H1 (cell line): ENCODE measurements around the gene AP1S3. TPM values are rescaled to one million over a fixed set of nuclear protein-coding genes. Genes with fewer than 3 reads are reported as not detected.

Source experiments
- CTCF ChIA-PET: fragments of 300-600 bp; sonication (Branson Sonifier 250); formaldehyde crosslinking; loops from one replicate; lab custom pipeline; 2021; ENCODE audit not compliant: partially characterized antibody; lab: Charles Lee
- POLR2A ChIA-PET: fragments of 300-600 bp; sonication (Branson Sonifier 250); formaldehyde crosslinking; loops from one replicate; lab custom pipeline; 2021; ENCODE audit warnings: inconsistent platforms; ENCODE audit not compliant: partially characterized antibody; lab: Charles Lee
- DNase-seq, 2 experiments: peaks; one replicate each; pipeline versions ENCODE4 v3.0.0 to v3.0.0-alpha.2; 2010 to 2022; ENCODE audit warnings: low spot score in 2 of 2, low read depth in 1 of 2, mixed read lengths in 1 of 2
- FAIRE-seq: peaks from 2 replicates; lab custom pipeline; 2011; peaks lifted over from hg19 to GRCh38; lab: Jason Lieb, UNC
- H2AFZ ChIP-seq: 2 replicates; pipeline ENCODE4 v1.8.1; 2012; ENCODE audit warnings: low read length, inconsistent platforms
- H2AK5ac ChIP-seq: 2 replicates; pipeline ENCODE4 v1.6.1; 2013; ENCODE audit warnings: low read depth, low read length
- H2BK120ac ChIP-seq: replicated peaks from 2 replicates; pipeline ENCODE3; 2013; ENCODE audit warnings: low read depth, low read length, inconsistent platforms
- H2BK12ac ChIP-seq: 2 replicates; pipeline ENCODE4 v1.6.1; 2013; ENCODE audit warnings: low read depth, low read length
- H2BK15ac ChIP-seq: 2 replicates; pipeline ENCODE4 v1.6.1; 2013; ENCODE audit warnings: low read length
- H2BK20ac ChIP-seq: 2 replicates; pipeline ENCODE4 v1.6.1; 2013; ENCODE audit warnings: low read length
- H2BK5ac ChIP-seq: 2 replicates; pipeline ENCODE4 v1.6.1; 2013; ENCODE audit warnings: low read depth, low read length
- H3K14ac ChIP-seq: 2 replicates; pipeline ENCODE4 v1.6.1; 2013; ENCODE audit warnings: inconsistent platforms; ENCODE audit not compliant: insufficient read length
- H3K18ac ChIP-seq: 2 replicates; pipeline ENCODE4 v1.6.1; 2013; ENCODE audit warnings: low read length; ENCODE audit errors: extremely low read depth
- H3K23ac ChIP-seq: 2 replicates; pipeline ENCODE4 v1.6.1; 2013; ENCODE audit warnings: inconsistent platforms; ENCODE audit not compliant: insufficient read length
- H3K23me2 ChIP-seq: 2 replicates; pipeline ENCODE4 v1.6.1; 2013; ENCODE audit warnings: low read depth, low read length
- H3K27ac ChIP-seq: 2 replicates; pipeline ENCODE4 v1.6.1; 2011; ENCODE audit warnings: low read depth, low read length, inconsistent platforms
- H3K27me3 ChIP-seq, 4 experiments: replicated peaks in 1 of 4; 1 replicate in 1 of 4; 2 replicates in 3 of 4; pipeline versions ENCODE4 v1.6.1 to v1.8.1; 2011 to 2013; ENCODE audit warnings: low read length in 3 of 4, mild to moderate bottlenecking in 3 of 4, inconsistent platforms in 2 of 4, mixed read lengths in 2 of 4, moderate library complexity in 1 of 4; ENCODE audit not compliant: control insufficient read depth in 3 of 4, insufficient read depth in 3 of 4; ENCODE audit errors: extremely low read depth in 1 of 4
- H3K36me3 ChIP-seq, 4 experiments: 2 replicates each; pipeline versions ENCODE4 v1.6.1 to v1.8.1; 2011 to 2013; ENCODE audit warnings: mild to moderate bottlenecking in 4 of 4, low read length in 3 of 4, moderate library complexity in 2 of 4, control low read depth in 1 of 4, inconsistent platforms in 1 of 4; ENCODE audit not compliant: insufficient read depth in 4 of 4, control insufficient read depth in 2 of 4
- H3K4ac ChIP-seq: replicated peaks from 2 replicates; pipeline ENCODE3; 2013; ENCODE audit warnings: low read length, low read depth, mixed read lengths, inconsistent platforms; ENCODE audit not compliant: insufficient read length
- H3K4me1 ChIP-seq, 4 experiments: replicated peaks in 1 of 4; 1 replicate in 1 of 4; 2 replicates in 3 of 4; pipeline versions ENCODE4 v1.6.1 to v1.8.1; 2011 to 2013; ENCODE audit warnings: low read length in 3 of 4, inconsistent platforms in 2 of 4, mixed read lengths in 1 of 4; ENCODE audit not compliant: insufficient read depth in 4 of 4, control insufficient read depth in 3 of 4
- H3K4me2 ChIP-seq, 2 experiments: 2 replicates each; pipeline versions ENCODE4 v1.6.1 to v1.8.1; 2011 to 2013; ENCODE audit warnings: low read depth in 2 of 2, low read length in 2 of 2, control low read depth in 1 of 2, inconsistent platforms in 1 of 2, mild to moderate bottlenecking in 1 of 2; ENCODE audit not compliant: insufficient read depth in 1 of 2
- H3K4me3 ChIP-seq, 4 experiments: fragments of 200-600, 300-600 bp in 1 of 4; sonication (generic), shearing (Covaris generic), sonication (Bioruptor Twin) in 1 of 4; 2 replicates each; pipeline versions ENCODE4 v1.5.1 to v1.8.1; 2011 to 2016; ENCODE audit warnings: low read length in 4 of 4, low read depth in 3 of 4, control low read depth in 2 of 4, inconsistent platforms in 2 of 4, mild to moderate bottlenecking in 2 of 4, mixed read lengths in 1 of 4, moderate library complexity in 1 of 4; ENCODE audit not compliant: insufficient read depth in 2 of 4; ENCODE audit errors: extremely low read depth in 1 of 4
- H3K56ac ChIP-seq: replicated peaks from 2 replicates; pipeline ENCODE3; 2013; ENCODE audit warnings: low read depth, mild to moderate bottlenecking, mixed read lengths, low read length, inconsistent platforms; ENCODE audit not compliant: insufficient read length
- H3K79me1 ChIP-seq: 2 replicates; pipeline ENCODE4 v1.6.1; 2013; ENCODE audit warnings: low read depth, low read length, control low read depth
- H3K79me2 ChIP-seq, 2 experiments: 2 replicates each; pipeline versions ENCODE4 v1.6.1 to v1.8.1; 2012 to 2013; ENCODE audit warnings: low read length in 2 of 2, mild to moderate bottlenecking in 2 of 2, inconsistent platforms in 1 of 2; ENCODE audit not compliant: insufficient read depth in 2 of 2, control insufficient read depth in 1 of 2
- H3K9ac ChIP-seq, 4 experiments: replicated peaks in 1 of 4; 1 replicate in 1 of 4; 2 replicates in 3 of 4; pipeline versions ENCODE4 v1.6.1 to v1.8.1; 2011 to 2013; ENCODE audit warnings: low read depth in 3 of 4, low read length in 3 of 4, control low read depth in 2 of 4, mild to moderate bottlenecking in 2 of 4, moderate library complexity in 2 of 4, inconsistent platforms in 1 of 4; ENCODE audit errors: extremely low read depth in 1 of 4
- H3K9me3 ChIP-seq, 2 experiments: 2 replicates each; pipeline versions ENCODE4 v1.6.1 to v1.8.1; 2012 to 2013; ENCODE audit warnings: mild to moderate bottlenecking in 2 of 2, moderate library complexity in 2 of 2, control low read depth in 1 of 2, inconsistent platforms in 1 of 2, low read depth in 1 of 2, low read length in 1 of 2, mixed read lengths in 1 of 2; ENCODE audit not compliant: insufficient read depth in 2 of 2
- H4K20me1 ChIP-seq, 2 experiments: replicated peaks in 1 of 2; 2 replicates each; pipeline versions ENCODE3 to v1.8.1; 2011 to 2013; ENCODE audit warnings: inconsistent platforms in 2 of 2, low read length in 2 of 2, mild to moderate bottlenecking in 1 of 2; ENCODE audit not compliant: insufficient read depth in 2 of 2, control insufficient read depth in 1 of 2
- H4K5ac ChIP-seq: 2 replicates; pipeline ENCODE4 v1.6.1; 2013; ENCODE audit warnings: low read length, low read depth, mixed read lengths, inconsistent platforms; ENCODE audit not compliant: insufficient read length
- H4K8ac ChIP-seq: 2 replicates; pipeline ENCODE4 v1.8.0; 2013; ENCODE audit warnings: mild to moderate bottlenecking, moderate library complexity, low read length, inconsistent platforms; ENCODE audit not compliant: insufficient read depth; ENCODE audit errors: extremely low read depth
- H4K91ac ChIP-seq: replicated peaks from 2 replicates; pipeline ENCODE3; 2013; ENCODE audit warnings: low read length, mixed read lengths, inconsistent platforms; ENCODE audit not compliant: insufficient read length
- ASH2L ChIP-seq: fragments of 200-600, 300-600 bp; sonication (generic); IDR thresholded peaks from one replicate; pipeline ENCODE4 v1.7.1; 2017; ENCODE audit warnings: low read length
- CEBPB ChIP-seq: IDR thresholded peaks from 2 replicates; pipeline ENCODE4 v1.6.1; 2012; ENCODE audit warnings: low read depth, low read length
- EP300 ChIP-seq, 2 experiments: IDR thresholded peaks; 1 replicate in 1 of 2; 2 replicates in 1 of 2; pipeline ENCODE4 v1.6.1; 2011 to 2012; ENCODE audit warnings: low read depth in 2 of 2, low read length in 2 of 2, mild to moderate bottlenecking in 2 of 2, borderline replicate concordance in 1 of 2, inconsistent platforms in 1 of 2, moderate library complexity in 1 of 2
- JUN ChIP-seq: IDR thresholded peaks from 2 replicates; pipeline ENCODE4 v1.6.1; 2011; ENCODE audit warnings: low read depth, mild to moderate bottlenecking, improper control_type of control experiment, low read length
- NANOG ChIP-seq: IDR thresholded peaks from 2 replicates; pipeline ENCODE4 v1.6.1; 2011; ENCODE audit warnings: low read length, low read depth, mild to moderate bottlenecking, inconsistent platforms; ENCODE audit not compliant: insufficient read depth, poor library complexity, severe bottlenecking
- POU5F1 ChIP-seq: IDR thresholded peaks from 2 replicates; pipeline ENCODE4 v1.6.1; 2011; ENCODE audit warnings: low read depth, mild to moderate bottlenecking, low read length, moderate library complexity
- RXRA ChIP-seq: IDR thresholded peaks from 2 replicates; pipeline ENCODE4 v1.6.1; 2011; ENCODE audit warnings: low read depth, mild to moderate bottlenecking, low read length, moderate library complexity; ENCODE audit not compliant: insufficient read depth
- SIRT6 ChIP-seq: IDR thresholded peaks from one replicate; pipeline ENCODE4 v1.7.1; 2012; ENCODE audit warnings: low read length, inconsistent platforms
- SP1 ChIP-seq: IDR thresholded peaks from 2 replicates; pipeline ENCODE4 v1.6.1; 2011; ENCODE audit warnings: low read depth, low read length
- SP4 ChIP-seq: IDR thresholded peaks from 2 replicates; pipeline ENCODE4 v1.6.1; 2012; ENCODE audit warnings: low read length, inconsistent platforms
- TAF1 ChIP-seq: IDR thresholded peaks from 2 replicates; pipeline ENCODE4 v1.6.1; 2011; ENCODE audit warnings: mild to moderate bottlenecking, low read depth, low read length
- WGBS, 2 experiments: shearing (Covaris generic) in 1 of 2; methylation state at CpG; one replicate each; pipeline versions ENCODE4 v1.1.6 to v1.1.7; 2013 to 2015; ENCODE audit warnings: low lambda C conversion rate in 2 of 2, mixed read lengths in 2 of 2, inconsistent platforms in 1 of 2, low coverage in 1 of 2, missing lambda C conversion rate in 1 of 2; ENCODE audit not compliant: insufficient replicate concordance in 2 of 2, insufficient coverage in 1 of 2, insufficient read length in 1 of 2; ENCODE audit errors: extremely low coverage in 1 of 2, missing lambda C conversion rate in 1 of 2; 5-methylcytosine and 5-hydroxymethylcytosine counted together
- polyA plus RNA-seq, 7 experiments: library from polyadenylated mRNA; depleted of rRNA in 3 of 7; stranded (reverse) in 5 of 7; unstranded in 2 of 7; fragments of >200 nt in 5 of 7; fragments of 200-250 nt in 2 of 7; gene quantifications; 1 replicate in 5 of 7; 2 replicates in 1 of 7; 4 replicates in 1 of 7; pipeline versions ENCODE4 v1.2.1 to v1.2.3, GENCODE V29; 2011 to 2013; ENCODE audit warnings: missing spikeins in 2 of 7, mixed read lengths in 2 of 7
- total RNA-seq: library from RNA; stranded (reverse); fragmentation: NEBNext Ultra II Directional; extraction: Animal tissue kit (Norgen Biotek cat#: 25700); gene quantifications from 2 replicates; pipeline ENCODE4 v1.2.1, GENCODE V29; 2021

The AP1S3 gene
- total and polyA plus RNA-seq, 2 of the 8 experiments (the other 6 are each of a cell fraction or from before 2014, with no cell fraction given), result 3.9 to 20.2 TPM

GRCh38 chr2:223811757-223812156, 25.6 kb downstream of the AP1S3 start:
- Histone ChIP-seq H3K23me2 (no peaks in the 10 kb centered on the region), H3K4me3 (no peak overlapping the region), H3K18ac (no peak overlapping the region), H2AK5ac (no peak overlapping the region), H3K4me1 (no peaks in the 10 kb centered on the region), H3K4ac (no peak overlapping the region), H2BK120ac (no peak overlapping the region), H2BK20ac (no peak overlapping the region), H2AFZ (no peak overlapping the region), H3K9me3 (no peaks in the 10 kb centered on the region), H2BK15ac (no peak overlapping the region), H2BK5ac (no peak overlapping the region), H3K79me2 (peaks cover 0 to 23% of the 10 kb centered on the region in 2 experiments; a peak in 2 of 4 replicates), H3K27ac (no peak overlapping the region), H3K27me3 (no peaks in the 10 kb centered on the region), H3K9ac (no peak overlapping the region), H4K91ac (no peak overlapping the region), H3K79me1 (no peaks in the 10 kb centered on the region)
- no peak for FAIRE-seq
- CTCF ChIA-PET, result interaction anchor here (0.6 to 0.8 kb wide), 2 partner anchors 148 to 1089 kb away, joined by 3 read pairs; no protein-coding TSS in a partner anchor
- TF ChIP-seq CEBPB (no peak), SIRT6 (no peak), SP4 (no peak), NANOG (no peak), ASH2L (no peak), JUN (no peak), TAF1 (no peak), SP1 (no peak), EP300 (IDR thresholded peaks at IDR 0.05; ENCODE audit: borderline replicate concordance in 1 of 2, low read depth in 2 of 2, low read length in 2 of 2) (no peak), RXRA (no peak), POU5F1 (no peak)
- TF ChIP-seq, all 59 proteins: peak for 0
- Histone ChIP-seq H3K23ac (no peak overlapping the region), H3K4me2 (no peak overlapping the region), H3K56ac (no peak overlapping the region), H2BK12ac (no peak overlapping the region), H4K5ac (no peak overlapping the region), H3K36me3 (no peaks in the 10 kb centered on the region), H4K20me1 (no peaks in the 10 kb centered on the region), H4K8ac (no peak overlapping the region), H3K14ac (no peak overlapping the region)
- POLR2A ChIA-PET, result no interaction called here
- 94% methylated on average over 2 of the region's 2 CpGs; no CpG with 5 or more reads in 1 of the 2 experiments for WGBS, 2 experiments
- DNase-seq, result no peak
